ENCODE results near the gene UTP11.

Gene UTP11

GRCh38 chr1:38003261-38004250 lies 9.0 kb upstream of the UTP11 start:
- DNase-seq, result peak in 1 of 2 donors; percentile 25

GRCh38 chr1:38004284-38005108 lies 8.0 kb upstream of the UTP11 start:
- DNase-seq, result no peak

- DNase-seq, result no peak
These were observed 7.1 kb upstream of the UTP11 start, which contains the start of gene FHL3 for GRCh38 chr1:38005195-38006007. Gene FHL3 (minus strand): TSS chr1:38005514. CDS start chr1:37999412, 6,102 bp downstream.

GRCh38 chr1:38006008-38006828 lies 6.3 kb upstream of the UTP11 start:
- DNase-seq, result no peak

- DNase-seq, result no peak
These were observed 3.3 kb upstream of the UTP11 start for GRCh38 chr1:38009088-38009840.

GRCh38 chr1:38009841-38010180 lies 2.7 kb upstream of the UTP11 start:
- DNase-seq, result no peak

GRCh38 chr1:38013227-38013622 lies 691 bp downstream of the UTP11 start:
- no peak for DNase-seq

- DNase-seq, result no peak
These were observed 1.6 kb downstream of the UTP11 start for GRCh38 chr1:38014171-38014570.

GRCh38 chr1:38014724-38015424 lies 2.3 kb downstream of the UTP11 start:
- DNase-seq, result no peak

GRCh38 chr1:38015978-38016725 lies 3.6 kb downstream of the UTP11 start:
- no peak for DNase-seq

- no peak for DNase-seq
These were observed 6.4 kb downstream of the UTP11 start for GRCh38 chr1:38018864-38019343.

GRCh38 chr1:38020396-38020795 lies 7.9 kb downstream of the UTP11 start:
- no peak for DNase-seq

GRCh38 chr1:38021969-38022368 lies 9.4 kb downstream of the UTP11 start:
- DNase-seq, result no peak

GRCh38 chr1:38022810-38023209 lies 10.3 kb downstream of the UTP11 start:
- DNase-seq, result no peak

GRCh38 chr1:38025233-38025632 lies 12.7 kb downstream of the UTP11 start:
- no peak for DNase-seq

- no peak for DNase-seq
These were observed 13.1 kb downstream of the UTP11 start for GRCh38 chr1:38025664-38026063.

GRCh38 chr1:38026592-38027200 lies 14.2 kb downstream of the UTP11 start:
- DNase-seq, result peak; percentile 22 to 57

- no peak for DNase-seq
These were observed 14.9 kb downstream of the UTP11 start for GRCh38 chr1:38027201-38028104.
